ENCODE results near the gene PADI2. TPM values are rescaled to one million over a fixed set of nuclear protein-coding genes. Genes with fewer than 3 reads are reported as not detected.

PADI2 gene
- total and polyA plus RNA-seq, 4 experiments from 2014 or later = 0.14 TPM; not detected in 3

- intact Hi-C loops (cut with micrococcal nuclease) = loop anchor here (10.0 kb wide), 1 partner anchor 214 kb away; no protein-coding TSS in a partner anchor
Observed at GRCh38 chr1:17120481-17120877, 1.2 kb upstream of the PADI2 start.

GRCh38 chr1:17119773-17120480 is 676 bp upstream of the PADI2 start:
- Mint-ChIP-seq H3K36me3 (no peaks in the 10 kb centered on the region), H3K4me1 (peaks cover 0 to 14% (median 3%) of the 10 kb centered on the region in 4 donors), H3K9me3 (no peaks in the 10 kb centered on the region), H3K27me3 (peaks cover 27 to 49% of the 10 kb centered on the region in 2 donors), H3K4me3 (peak overlapping the region in 3 of 8 donors; percentile 24 to 45 (median 38)), H3K27ac (no peak overlapping the region)
- Histone ChIP-seq H3K27me3 (ENCODE audit: insufficient read depth, low read length) (peaks cover 12% of the 10 kb centered on the region), H3K4me1 (ENCODE audit: insufficient read depth, low read length) (peaks cover 13% of the 10 kb centered on the region), H3K27ac (ENCODE audit: low read depth, low read length) (no peak overlapping the region), H3K36me3 (ENCODE audit: insufficient read depth, low read length) (no peaks in the 10 kb centered on the region), H3K9me3 (ENCODE audit: control insufficient read depth in 1 of 2, low read length in 2 of 2) (no peaks in the 10 kb centered on the region), H3K4me3 (ENCODE audit: low read length in 2 of 2) (no peak overlapping the region)
- CTCF ChIA-PET (ENCODE audit: partially characterized antibody) = interaction anchor here (0.7 to 9.2 kb wide), 2 partner anchors 117 to 1455 kb away, joined by 3 to 144 read pairs; no protein-coding TSS in a partner anchor
- DNase-seq = no peak
- POLR2A ChIA-PET (ENCODE audit: partially characterized antibody) = no interaction called here
- intact Hi-C loops (cut with micrococcal nuclease) = loop anchor here (10.0 kb wide), 1 partner anchor 215 kb away; no protein-coding TSS in a partner anchor

More at GRCh38 chr1:17120481-17120877, 1.2 kb upstream of the PADI2 start:
- H3K27me3 ChIP-seq (ENCODE audit: insufficient read depth, low read length) = peaks cover 7% of the 10 kb centered on the region
- H3K4me1 ChIP-seq (ENCODE audit: insufficient read depth, low read length) = peaks cover 13% of the 10 kb centered on the region
- Mint-ChIP-seq H3K4me1 (peaks cover 0 to 14% (median 3%) of the 10 kb centered on the region in 4 donors), H3K27ac (no peak overlapping the region), H3K36me3 (no peaks in the 10 kb centered on the region), H3K9me3 (no peaks in the 10 kb centered on the region), H3K27me3 (peaks cover 27 to 45% of the 10 kb centered on the region in 2 donors), H3K4me3 (no peak overlapping the region)
- no peaks in the 10 kb centered on the region for H3K9me3 ChIP-seq (ENCODE audit: control insufficient read depth in 1 of 2, low read length in 2 of 2)
- H3K36me3 ChIP-seq (ENCODE audit: insufficient read depth, low read length) = no peaks in the 10 kb centered on the region
- H3K27ac ChIP-seq (ENCODE audit: low read depth, low read length) = no peak overlapping the region
- ChIA-PET CTCF (ENCODE audit: partially characterized antibody) (interaction anchor here (0.7 to 9.2 kb wide), 2 partner anchors 117 to 1454 kb away, joined by 3 to 144 read pairs; no protein-coding TSS in a partner anchor), POLR2A (ENCODE audit: partially characterized antibody) (no interaction called here)
- no peak for DNase-seq
- H3K4me3 ChIP-seq (ENCODE audit: low read length in 2 of 2) = no peak overlapping the region

GRCh38 chr1:17118706-17119075 is 560 bp downstream of the PADI2 start:
- H3K9me3 Mint-ChIP-seq = no peaks in the 10 kb centered on the region
- H3K4me3 Mint-ChIP-seq = peak overlapping the region in 3 of 8 donors; percentile 46 to 71 (median 64)
- Histone ChIP-seq H3K9me3 (ENCODE audit: control insufficient read depth in 1 of 2, low read length in 2 of 2) (no peaks in the 10 kb centered on the region), H3K27ac (ENCODE audit: low read depth, low read length) (no peak overlapping the region), H3K4me1 (ENCODE audit: insufficient read depth, low read length) (peaks cover 13% of the 10 kb centered on the region), H3K36me3 (ENCODE audit: insufficient read depth, low read length) (no peaks in the 10 kb centered on the region), H3K4me3 (ENCODE audit: low read length in 2 of 2) (no peak overlapping the region), H3K27me3 (ENCODE audit: insufficient read depth, low read length) (peaks cover 12% of the 10 kb centered on the region)
- H3K36me3 Mint-ChIP-seq = no peaks in the 10 kb centered on the region
- CTCF ChIA-PET (ENCODE audit: partially characterized antibody) = interaction anchor here (0.8 kb wide), 1 partner anchor 11 kb away, joined by 3 read pairs; no protein-coding TSS in a partner anchor
- POLR2A ChIA-PET (ENCODE audit: partially characterized antibody) = no interaction called here
- peaks cover 0 to 14% (median 3%) of the 10 kb centered on the region in 4 donors for H3K4me1 Mint-ChIP-seq
- H3K27me3 Mint-ChIP-seq = peaks cover 27 to 55% of the 10 kb centered on the region in 2 donors
- no peak overlapping the region for H3K27ac Mint-ChIP-seq
- intact Hi-C loops (cut with micrococcal nuclease) = no loop called here
- no peak for DNase-seq

GRCh38 chr1:17118268-17118667 is 983 bp downstream of the PADI2 start:
- peak overlapping the region in 4 of 8 donors; percentile 39 to 71 (median 64) for H3K4me3 Mint-ChIP-seq
- no peaks in the 10 kb centered on the region for H3K9me3 ChIP-seq (ENCODE audit: control insufficient read depth in 1 of 2, low read length in 2 of 2)
- H3K4me3 ChIP-seq (ENCODE audit: low read length in 2 of 2) = no peak overlapping the region
- no peaks in the 10 kb centered on the region for H3K9me3 Mint-ChIP-seq
- H3K4me1 Mint-ChIP-seq = peaks cover 0 to 14% (median 3%) of the 10 kb centered on the region in 4 donors
- H3K27me3 Mint-ChIP-seq = peaks cover 27 to 52% of the 10 kb centered on the region in 2 donors
- no peak overlapping the region for H3K27ac ChIP-seq (ENCODE audit: low read depth, low read length)
- POLR2A ChIA-PET (ENCODE audit: partially characterized antibody) = no interaction called here
- no peak for DNase-seq
- CTCF ChIA-PET (ENCODE audit: partially characterized antibody) = interaction anchor here (0.8 kb wide), 1 partner anchor 12 kb away, joined by 3 read pairs; no protein-coding TSS in a partner anchor
- H3K27ac Mint-ChIP-seq = no peak overlapping the region
- H3K36me3 Mint-ChIP-seq = no peaks in the 10 kb centered on the region
- peaks cover 13% of the 10 kb centered on the region for H3K4me1 ChIP-seq (ENCODE audit: insufficient read depth, low read length)
- H3K27me3 ChIP-seq (ENCODE audit: insufficient read depth, low read length) = peaks cover 12% of the 10 kb centered on the region
- intact Hi-C loops (cut with micrococcal nuclease) = no loop called here
- no peaks in the 10 kb centered on the region for H3K36me3 ChIP-seq (ENCODE audit: insufficient read depth, low read length)

- Mint-ChIP-seq H3K27ac (no peak overlapping the region), H3K4me1 (peaks cover 0 to 14% (median 3%) of the 10 kb centered on the region in 4 donors), H3K4me3 (peak overlapping the region in 4 of 8 donors; percentile 2 to 64 (median 52)), H3K36me3 (no peaks in the 10 kb centered on the region), H3K9me3 (no peaks in the 10 kb centered on the region), H3K27me3 (peaks cover 24 to 53% of the 10 kb centered on the region in 2 donors)
- POLR2A ChIA-PET (ENCODE audit: partially characterized antibody) = no interaction called here
- DNase-seq = no peak
- Histone ChIP-seq H3K4me1 (ENCODE audit: insufficient read depth, low read length) (peaks cover 13% of the 10 kb centered on the region), H3K27ac (ENCODE audit: low read depth, low read length) (no peak overlapping the region), H3K9me3 (ENCODE audit: control insufficient read depth in 1 of 2, low read length in 2 of 2) (no peaks in the 10 kb centered on the region), H3K27me3 (ENCODE audit: insufficient read depth, low read length) (peaks cover 12% of the 10 kb centered on the region), H3K4me3 (ENCODE audit: low read length in 2 of 2) (no peak overlapping the region), H3K36me3 (ENCODE audit: insufficient read depth, low read length) (no peaks in the 10 kb centered on the region)
- CTCF ChIA-PET (ENCODE audit: partially characterized antibody) = interaction anchor here (0.8 kb wide), 1 partner anchor 12 kb away, joined by 3 read pairs; no protein-coding TSS in a partner anchor
- intact Hi-C loops (cut with micrococcal nuclease) = no loop called here
Observed at GRCh38 chr1:17117451-17118265, 1.6 kb downstream of the PADI2 start.

- H3K36me3 ChIP-seq (ENCODE audit: insufficient read depth, low read length) = no peaks in the 10 kb centered on the region
- Mint-ChIP-seq H3K27ac (no peak overlapping the region), H3K4me3 (no peak overlapping the region), H3K36me3 (no peaks in the 10 kb centered on the region), H3K4me1 (peaks cover 0 to 14% (median 3%) of the 10 kb centered on the region in 4 donors), H3K9me3 (no peaks in the 10 kb centered on the region), H3K27me3 (peaks cover 27 to 50% of the 10 kb centered on the region in 2 donors)
- H3K4me1 ChIP-seq (ENCODE audit: insufficient read depth, low read length) = peaks cover 13% of the 10 kb centered on the region
- intact Hi-C loops (cut with micrococcal nuclease) = no loop called here
- ChIA-PET CTCF (ENCODE audit: partially characterized antibody) (no interaction called here), POLR2A (ENCODE audit: partially characterized antibody) (no interaction called here)
- no peak for DNase-seq
- H3K27ac ChIP-seq (ENCODE audit: low read depth, low read length) = no peak overlapping the region
- H3K4me3 ChIP-seq (ENCODE audit: low read length in 2 of 2) = no peak overlapping the region
- no peaks in the 10 kb centered on the region for H3K9me3 ChIP-seq (ENCODE audit: control insufficient read depth in 1 of 2, low read length in 2 of 2)
- H3K27me3 ChIP-seq (ENCODE audit: insufficient read depth, low read length) = peaks cover 12% of the 10 kb centered on the region
Observed at GRCh38 chr1:17116643-17117042, 2.6 kb downstream of the PADI2 start.

- CTCF ChIA-PET (ENCODE audit: partially characterized antibody) = no interaction called here
- peaks cover 8% of the 10 kb centered on the region for H3K4me1 ChIP-seq (ENCODE audit: insufficient read depth, low read length)
- H3K27me3 Mint-ChIP-seq = peaks cover 28 to 47% of the 10 kb centered on the region in 2 donors
Observed at GRCh38 chr1:17113963-17114362, 5.3 kb downstream of the PADI2 start.

More at GRCh38 chr1:17113963-17114362, 5.3 kb downstream of the PADI2 start:
- POLR2A ChIA-PET (ENCODE audit: partially characterized antibody) = no interaction called here
- H3K4me3 ChIP-seq (ENCODE audit: low read length in 2 of 2) = no peak overlapping the region
- no peaks in the 10 kb centered on the region for H3K9me3 ChIP-seq (ENCODE audit: control insufficient read depth in 1 of 2, low read length in 2 of 2)
- peaks cover 0 to 12% (median 3%) of the 10 kb centered on the region in 4 donors for H3K4me1 Mint-ChIP-seq
- peaks cover 12% of the 10 kb centered on the region for H3K27me3 ChIP-seq (ENCODE audit: insufficient read depth, low read length)
- intact Hi-C loops (cut with micrococcal nuclease) = no loop called here
- DNase-seq = no peak
- H3K4me3 Mint-ChIP-seq = no peak overlapping the region
- H3K27ac ChIP-seq (ENCODE audit: low read depth, low read length) = no peak overlapping the region
- no peak overlapping the region for H3K27ac Mint-ChIP-seq
- H3K36me3 Mint-ChIP-seq = no peaks in the 10 kb centered on the region
- H3K36me3 ChIP-seq (ENCODE audit: insufficient read depth, low read length) = no peaks in the 10 kb centered on the region
- no peaks in the 10 kb centered on the region for H3K9me3 Mint-ChIP-seq
